GM13977 (cell line): ENCODE results near the gene MLLT3.

Experiments
- DNase-seq: peaks from one replicate; pipeline ENCODE4 v3.0.0; 2012; ENCODE audit warnings: low spot score
- in situ Hi-C: fragments of 300-500 bp; cut with MboI; formaldehyde crosslinking; loops from one replicate; pipeline ENCODE4 v1.12.0; 2022; ENCODE audit warnings: low sequenced_read_pairs, low pct_unique_long_range_greater_than_20kb, mixed read lengths, inconsistent platforms; ENCODE audit not compliant: unreplicated experiment
- TF ChIP-seq, protein P1 (sequence below): IDR thresholded peaks from 2 replicates; pipeline ENCODE4 v1.5.1; 2012; ENCODE audit warnings: mild to moderate bottlenecking, control low read depth; ENCODE audit not compliant: insufficient read depth; ENCODE audit errors: extremely low read depth, missing control alignments

Gene MLLT3

GRCh38 chr9:20307621-20308020, 314.7 kb downstream of the MLLT3 start:
- TF ChIP-seq, protein P1, sequence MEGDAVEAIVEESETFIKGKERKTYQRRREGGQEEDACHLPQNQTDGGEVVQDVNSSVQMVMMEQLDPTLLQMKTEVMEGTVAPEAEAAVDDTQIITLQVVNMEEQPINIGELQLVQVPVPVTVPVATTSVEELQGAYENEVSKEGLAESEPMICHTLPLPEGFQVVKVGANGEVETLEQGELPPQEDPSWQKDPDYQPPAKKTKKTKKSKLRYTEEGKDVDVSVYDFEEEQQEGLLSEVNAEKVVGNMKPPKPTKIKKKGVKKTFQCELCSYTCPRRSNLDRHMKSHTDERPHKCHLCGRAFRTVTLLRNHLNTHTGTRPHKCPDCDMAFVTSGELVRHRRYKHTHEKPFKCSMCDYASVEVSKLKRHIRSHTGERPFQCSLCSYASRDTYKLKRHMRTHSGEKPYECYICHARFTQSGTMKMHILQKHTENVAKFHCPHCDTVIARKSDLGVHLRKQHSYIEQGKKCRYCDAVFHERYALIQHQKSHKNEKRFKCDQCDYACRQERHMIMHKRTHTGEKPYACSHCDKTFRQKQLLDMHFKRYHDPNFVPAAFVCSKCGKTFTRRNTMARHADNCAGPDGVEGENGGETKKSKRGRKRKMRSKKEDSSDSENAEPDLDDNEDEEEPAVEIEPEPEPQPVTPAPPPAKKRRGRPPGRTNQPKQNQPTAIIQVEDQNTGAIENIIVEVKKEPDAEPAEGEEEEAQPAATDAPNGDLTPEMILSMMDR: no peak
- in situ Hi-C loops: no loop called here
- DNase-seq: no peak

- TF ChIP-seq, protein P1: no peak
- no peak for DNase-seq
- in situ Hi-C loops: no loop called here
Measured at GRCh38 chr9:20305452-20305851, 316.8 kb downstream of the MLLT3 start.

GRCh38 chr9:20303996-20304395, 318.3 kb downstream of the MLLT3 start:
- DNase-seq: no peak
- TF ChIP-seq, protein P1: no peak
- in situ Hi-C loops: no loop called here

GRCh38 chr9:20303066-20303465, 319.2 kb downstream of the MLLT3 start:
- TF ChIP-seq, protein P1: no peak
- DNase-seq: no peak
- in situ Hi-C loops: no loop called here

GRCh38 chr9:20302197-20302596, 320.1 kb downstream of the MLLT3 start:
- in situ Hi-C loops: no loop called here

GRCh38 chr9:20300430-20301115, 321.7 kb downstream of the MLLT3 start:
- no peak for DNase-seq
- TF ChIP-seq, protein P1: no peak
- in situ Hi-C loops: no loop called here

More at GRCh38 chr9:20302197-20302596, 320.1 kb downstream of the MLLT3 start:
- TF ChIP-seq, protein P1: no peak
- DNase-seq: no peak
